HCT116 (cell line): ENCODE measurements around the gene PRICKLE3. TPM values are rescaled to one million over a fixed set of nuclear protein-coding genes. Genes with fewer than 3 reads are reported as not detected.

Experiments used
- ATAC-seq: fragments of 200-7000 bp; cut with Tn5 transposase; 2 replicates; pipeline ENCODE4 v1.9.1; 2020; ENCODE audit warnings: mild to moderate bottlenecking, moderate library complexity
- BruUV-seq: library from RNA; stranded (reverse); fragments of 400-500 nt; replicated peaks from 2 replicates; lab custom pipeline; 2021; lab: Mats Ljungman, UMichigan
- CTCF ChIA-PET: fragments of 300-600 bp; sonication (Branson Sonifier 250); formaldehyde crosslinking; loops from one replicate; lab custom pipeline; 2021; ENCODE audit warnings: antibody characterized with exemption; lab: Charles Lee
- POLR2A ChIA-PET: fragments of 300-600, 350-600 bp; sonication (Branson Sonifier 250); formaldehyde crosslinking; loops from one replicate; lab custom pipeline; 2021; ENCODE audit warnings: antibody characterized with exemption; lab: Charles Lee
- RAD21 ChIA-PET, 2 experiments: fragments of 300-600 bp; sonication (Branson Sonifier 250); formaldehyde crosslinking; loops; one replicate each; lab custom pipeline; 2023; ENCODE audit warnings: low total read pairs in 2 of 2; ENCODE audit not compliant: uncharacterized antibody in 2 of 2, unreplicated experiment in 2 of 2, low non-redundant PET in 1 of 2; lab: Charles Lee
- DNase-seq: peaks from one replicate; pipeline ENCODE4 v3.0.0-alpha.2; 2010; ENCODE audit warnings: low read depth, low spot score
- H2AFZ ChIP-seq: fragments of 200-600 bp; shearing (Covaris generic), sonication (generic); 2 replicates; pipeline ENCODE4 v1.6.1; 2017; ENCODE audit warnings: low read depth, mixed run types, mixed read lengths, antibody characterized with exemption, low read length; ENCODE audit not compliant: poor library complexity, severe bottlenecking
- H3K27ac ChIP-seq: 2 replicates; pipeline ENCODE4 v1.5.1; 2012; ENCODE audit warnings: low read depth, low read length
- H3K27me3 ChIP-seq: fragments of 200-600 bp; sonication (generic); 2 replicates; pipeline ENCODE4 v1.6.1; 2016; ENCODE audit warnings: mixed run types, low read length, mixed read lengths; ENCODE audit not compliant: insufficient read depth
- H3K36me3 ChIP-seq, 2 experiments: fragments of 200-500 bp in 1 of 2; fragments of 200-600 bp in 1 of 2; sonication (Bioruptor generic) in 1 of 2; sonication (generic) in 1 of 2; 2 replicates each; pipeline versions ENCODE4 v1.5.1 to v1.6.1; 2014 to 2016; ENCODE audit warnings: low read length in 2 of 2, inconsistent platforms in 1 of 2, mixed read lengths in 1 of 2, mixed run types in 1 of 2; ENCODE audit not compliant: insufficient read depth in 2 of 2, control insufficient read depth in 1 of 2
- H3K4me1 ChIP-seq, 2 experiments: fragments of 200-600 bp in 1 of 2; sonication (generic) in 1 of 2; 2 replicates each; pipeline versions ENCODE4 v1.5.1 to v1.6.1; 2012 to 2017; ENCODE audit warnings: low read length in 2 of 2, inconsistent platforms in 1 of 2, mild to moderate bottlenecking in 1 of 2, mixed read lengths in 1 of 2, mixed run types in 1 of 2, moderate library complexity in 1 of 2; ENCODE audit not compliant: insufficient read depth in 2 of 2, control insufficient read depth in 1 of 2
- H3K4me2 ChIP-seq: fragments of 200-600 bp; sonication (generic); 2 replicates; pipeline ENCODE4 v1.6.1; 2017; ENCODE audit warnings: mixed run types, low read length, mixed read lengths
- H3K4me3 ChIP-seq, 2 experiments: fragments of 200-600 bp in 1 of 2; sonication (generic) in 1 of 2; replicated peaks in 1 of 2; 2 replicates each; pipeline ENCODE4 v1.5.1; 2011 to 2016; ENCODE audit warnings: low read length in 2 of 2, control low read depth in 1 of 2, low read depth in 1 of 2, mild to moderate bottlenecking in 1 of 2, mixed read lengths in 1 of 2, mixed run types in 1 of 2
- H3K79me2 ChIP-seq: fragments of 200-600 bp; sonication (generic); 2 replicates; pipeline ENCODE4 v1.6.1; 2017; ENCODE audit warnings: mild to moderate bottlenecking, mixed run types, low read length, moderate library complexity, mixed read lengths; ENCODE audit not compliant: insufficient read depth
- H3K9ac ChIP-seq: fragments of 200-600 bp; sonication (generic); 2 replicates; pipeline ENCODE4 v1.6.1; 2016; ENCODE audit warnings: low read length, mixed read lengths
- H3K9me2 ChIP-seq: fragments of 200-600 bp; sonication (generic), shearing (Covaris generic); 2 replicates; pipeline ENCODE4 v1.6.1; 2017; ENCODE audit warnings: mixed run types, mild to moderate bottlenecking, moderate library complexity; ENCODE audit not compliant: insufficient read depth
- H3K9me3 ChIP-seq, 2 experiments: fragments of 200-500 bp in 1 of 2; fragments of 200-600 bp in 1 of 2; sonication (Bioruptor generic) in 1 of 2; sonication (generic) in 1 of 2; 2 replicates each; pipeline ENCODE4 v1.6.1; 2014 to 2017; ENCODE audit warnings: low read length in 2 of 2, mixed read lengths in 2 of 2, inconsistent platforms in 1 of 2, low read depth in 1 of 2, mild to moderate bottlenecking in 1 of 2, mixed run types in 1 of 2, moderate library complexity in 1 of 2; ENCODE audit not compliant: control insufficient read depth in 1 of 2, insufficient read depth in 1 of 2
- H4K20me1 ChIP-seq: fragments of 200-600 bp; sonication (generic), shearing (Covaris generic); 2 replicates; pipeline ENCODE4 v1.6.1; 2017; ENCODE audit warnings: mixed run types, mild to moderate bottlenecking, moderate library complexity; ENCODE audit not compliant: insufficient read depth
- CBX3 ChIP-seq: IDR thresholded peaks from 2 replicates; pipeline ENCODE4 v1.6.1; 2012; ENCODE audit warnings: low read depth
- EZH2 ChIP-seq: fragments of 200-600 bp; sonication (generic); IDR thresholded peaks from 2 replicates; pipeline ENCODE4 v1.6.1; 2017; ENCODE audit warnings: antibody characterized with exemption, mixed run types
- JUND ChIP-seq: IDR thresholded peaks from 2 replicates; pipeline ENCODE4 v1.6.1; 2012
- MAX ChIP-seq: IDR thresholded peaks from 2 replicates; pipeline ENCODE4 v1.6.1; 2012
- POLR2AphosphoS5 ChIP-seq: IDR thresholded peaks from 2 replicates; pipeline ENCODE4 v1.6.1; 2011; ENCODE audit warnings: mild to moderate bottlenecking, low read depth, low read length, moderate library complexity
- RAD21 ChIP-seq: IDR thresholded peaks from 2 replicates; pipeline ENCODE4 v1.6.1; 2012; ENCODE audit warnings: low read depth, mild to moderate bottlenecking
- REST ChIP-seq: IDR thresholded peaks from 2 replicates; pipeline ENCODE4 v1.6.1; 2012; ENCODE audit warnings: low read depth
- SIN3A ChIP-seq: IDR thresholded peaks from 2 replicates; pipeline ENCODE4 v1.6.1; 2012; ENCODE audit warnings: low read depth
- TCF7L2 ChIP-seq: IDR thresholded peaks from 2 replicates; pipeline ENCODE4 v1.7.0; 2011; ENCODE audit warnings: borderline replicate concordance, inconsistent platforms; ENCODE audit not compliant: insufficient read depth, insufficient read length; ENCODE audit errors: extremely low read depth
- ZBTB33 ChIP-seq: IDR thresholded peaks from 2 replicates; pipeline ENCODE4 v1.6.1; 2011; ENCODE audit warnings: mild to moderate bottlenecking, low read length, moderate library complexity; ENCODE audit not compliant: insufficient replicate concordance; ENCODE audit errors: extremely low read depth
- intact Hi-C: fragments of 100-400 bp; cut with micrococcal nuclease; formaldehyde crosslinking; loops from 2 replicates; pipeline ENCODE4 v1.10.0; 2022
- total RNA-seq: library from RNA; stranded (reverse); gene quantifications from one replicate; pipeline ENCODE4 v1.2.1, GENCODE V29; 2021; ENCODE audit not compliant: unreplicated experiment

PRICKLE3 gene
- total RNA-seq, 1 experiment from 2014 or later, result 27.8 TPM

- intact Hi-C loops, result loop anchor here (5.0 to 10.0 kb wide), 2 partner anchors 45 to 123 kb away; partner anchors contain the start of genes GPKOW and TFE3
- POLR2A ChIA-PET, result interaction anchor here (1.1 to 3.0 kb wide), 4 partner anchors 12 to 23 kb away, joined by 3 to 21 read pairs (median 8); no protein-coding TSS in a partner anchor
Observed at GRCh38 chrX:49167740-49168108, 18.4 kb downstream of the PRICKLE3 start.

More at GRCh38 chrX:49167740-49168108, 18.4 kb downstream of the PRICKLE3 start:
- peak overlapping the region; percentile 47 to 60 for H3K4me3 ChIP-seq
- H3K9ac ChIP-seq, result peak overlapping the region; percentile 71
- RAD21 ChIA-PET, result no interaction called here
- peak overlapping the region; percentile 95 for H3K27ac ChIP-seq
- peaks cover 10% of the 10 kb centered on the region for H3K79me2 ChIP-seq
- DNase-seq (no peak), ATAC-seq (no peak)
- no peaks in the 10 kb centered on the region for H4K20me1 ChIP-seq
- H3K27me3 ChIP-seq, result no peaks in the 10 kb centered on the region
- peaks cover 11 to 52% of the 10 kb centered on the region in 2 experiments for H3K4me1 ChIP-seq
- CTCF ChIA-PET, result interaction anchor here (1.6 to 2.6 kb wide), 3 partner anchors 12 to 25 kb away, joined by 5 to 20 read pairs (median 6); no protein-coding TSS in a partner anchor
- BruUV-seq, result no TSS peak
- TF ChIP-seq JUND (no peak), RAD21 (no peak), TCF7L2 (no peak), POLR2AphosphoS5 (no peak), EZH2 (no peak), MAX (no peak), CBX3 (no peak), SIN3A (no peak), REST (no peak), ZBTB33 (no peak)
- H3K4me2 ChIP-seq, result peak overlapping the region; percentile 89
- H2AFZ ChIP-seq, result no peak overlapping the region
- H3K36me3 ChIP-seq, result no peaks in the 10 kb centered on the region
- H3K9me2 ChIP-seq, result no peaks in the 10 kb centered on the region
- no peaks in the 10 kb centered on the region for H3K9me3 ChIP-seq
